Neural cell (in vitro differentiated cells): ENCODE results near the gene PARVB. TPM values are rescaled to one million over a fixed set of nuclear protein-coding genes. Genes with fewer than 3 reads are reported as not detected.
A peak's percentile ranks its signal among the peaks of the same experiment; 100 is the strongest.

Experiments
- H2AFZ ChIP-seq: fragments of 200-600, 300-800 bp; sonication (generic), shearing (Covaris generic); 2 replicates; pipeline ENCODE4 v1.6.0; 2014; ENCODE audit warnings: low read depth, mild to moderate bottlenecking, antibody characterized with exemption, low read length, moderate library complexity
- H3F3A ChIP-seq: fragments of 200-600 bp; shearing (Covaris generic); 2 replicates; pipeline ENCODE4 v1.6.1; 2016; ENCODE audit warnings: mild to moderate bottlenecking, moderate library complexity, mixed read lengths, antibody characterized with exemption, low read length; ENCODE audit not compliant: insufficient read depth, poor library complexity, severe bottlenecking
- H3K27ac ChIP-seq: fragments of 200-600, 300-800 bp; sonication (generic), shearing (Covaris generic); 2 replicates; pipeline ENCODE4 v1.5.1; 2014; ENCODE audit warnings: mild to moderate bottlenecking, low read length, moderate library complexity
- H3K27me3 ChIP-seq: fragments of 300-800, 200-600 bp; sonication (generic), shearing (Covaris generic); 2 replicates; pipeline ENCODE4 v1.6.0; 2014; ENCODE audit warnings: mild to moderate bottlenecking, low read depth, low read length, moderate library complexity; ENCODE audit not compliant: insufficient read depth
- H3K36me3 ChIP-seq: fragments of 300-800, 200-600 bp; sonication (generic), shearing (Covaris generic); 2 replicates; pipeline ENCODE4 v1.5.1; 2014; ENCODE audit warnings: mild to moderate bottlenecking, antibody characterized with exemption, low read length, moderate library complexity; ENCODE audit not compliant: insufficient read depth
- H3K4me2 ChIP-seq: fragments of 300-800, 200-600 bp; sonication (generic), shearing (Covaris generic); 2 replicates; pipeline ENCODE4 v1.6.0; 2014; ENCODE audit warnings: mild to moderate bottlenecking, low read length
- H3K4me3 ChIP-seq: fragments of 300-800, 200-600 bp; sonication (generic), shearing (Covaris generic); 2 replicates; pipeline ENCODE4 v1.5.1; 2014; ENCODE audit warnings: mild to moderate bottlenecking, low read length, moderate library complexity
- H3K79me2 ChIP-seq: fragments of 200-600 bp; shearing (Covaris generic); replicated peaks from 2 replicates; pipeline ENCODE4 v1.6.0; 2014; ENCODE audit warnings: mild to moderate bottlenecking, low read length, moderate library complexity; ENCODE audit not compliant: insufficient read depth
- H3K9ac ChIP-seq: fragments of 300-800, 200-600 bp; sonication (generic), shearing (Covaris generic); 2 replicates; pipeline ENCODE4 v1.6.1; 2016; ENCODE audit warnings: mild to moderate bottlenecking, low read length, mixed read lengths
- H3K9me2 ChIP-seq: fragments of 200-600 bp; shearing (Covaris generic); 2 replicates; pipeline ENCODE4 v1.6.1; 2016; ENCODE audit warnings: mild to moderate bottlenecking, low read length, mixed read lengths; ENCODE audit not compliant: insufficient read depth
- H3K9me3 ChIP-seq: fragments of 200-600, 300-800 bp; sonication (generic), shearing (Covaris generic); 2 replicates; pipeline ENCODE4 v1.6.1; 2016; ENCODE audit warnings: mild to moderate bottlenecking, mixed run types, low read length, moderate library complexity, mixed read lengths
- H4K20me1 ChIP-seq: fragments of 200-600 bp; shearing (Covaris generic); 2 replicates; pipeline ENCODE4 v1.6.1; 2016; ENCODE audit warnings: mild to moderate bottlenecking, mixed run types; ENCODE audit not compliant: insufficient read depth
- CTCF ChIP-seq: fragments of 450-650 bp; IDR thresholded peaks from 2 replicates; pipeline ENCODE4 v1.5.1; 2014; ENCODE audit warnings: antibody characterized with exemption, mild to moderate bottlenecking, moderate library complexity; ENCODE audit not compliant: poor library complexity, severe bottlenecking
- EP300 ChIP-seq: fragments of 450-650 bp; conservative IDR thresholded peaks from 2 replicates; pipeline ENCODE4 v1.6.1; 2014; ENCODE audit warnings: antibody characterized with exemption, mild to moderate bottlenecking, moderate library complexity; ENCODE audit not compliant: poor library complexity, severe bottlenecking
- EZH2 ChIP-seq: fragments of 200-600, 300-800 bp; shearing (Covaris generic), sonication (generic); IDR thresholded peaks from 2 replicates; pipeline ENCODE4 v1.6.1; 2014; ENCODE audit warnings: antibody characterized with exemption, low read length, borderline replicate concordance, mild to moderate bottlenecking; ENCODE audit not compliant: insufficient read depth, poor library complexity, severe bottlenecking
- MXI1 ChIP-seq: fragments of 450-650 bp; conservative IDR thresholded peaks from 2 replicates; pipeline ENCODE4 v1.6.1; 2014; ENCODE audit warnings: antibody characterized with exemption, mild to moderate bottlenecking; ENCODE audit not compliant: poor library complexity, severe bottlenecking
- POLR2AphosphoS5 ChIP-seq: IDR thresholded peaks from 2 replicates; pipeline ENCODE4 v1.6.1; 2012
- RAD21 ChIP-seq: fragments of 450-650 bp; conservative IDR thresholded peaks from 2 replicates; pipeline ENCODE4 v1.6.1; 2014; ENCODE audit warnings: antibody characterized with exemption, mild to moderate bottlenecking, moderate library complexity
- SMC3 ChIP-seq: fragments of 450-650 bp; conservative IDR thresholded peaks from 2 replicates; pipeline ENCODE4 v1.6.1; 2014; ENCODE audit warnings: antibody characterized with exemption, mild to moderate bottlenecking, moderate library complexity; ENCODE audit not compliant: poor library complexity
- TAF1 ChIP-seq: IDR thresholded peaks from 2 replicates; pipeline ENCODE4 v1.6.1; 2012; ENCODE audit warnings: low read depth
- polyA plus RNA-seq: library from polyadenylated mRNA; depleted of rRNA; stranded (reverse); fragments of >200 nt; gene quantifications from 2 replicates; pipeline ENCODE4 v1.2.3, GENCODE V29; 2014
- TF ChIP-seq, protein P1 (sequence below): IDR thresholded peaks from 2 replicates; pipeline ENCODE4 v1.6.1; 2012; ENCODE audit warnings: borderline replicate concordance

The PARVB gene
- polyA plus RNA-seq, 1 donor from 2014 or later = 1.2 TPM

- Histone ChIP-seq H2AFZ (no peak overlapping the region), H3K27me3 (no peaks in the 10 kb centered on the region), H3K9me3 (no peaks in the 10 kb centered on the region), H3F3A (no peaks in the 10 kb centered on the region), H3K9me2 (no peaks in the 10 kb centered on the region), H3K9ac (no peak overlapping the region), H3K4me3 (no peak overlapping the region), H3K27ac (peak overlapping the region; percentile 69), H3K36me3 (no peaks in the 10 kb centered on the region), H3K79me2 (no peaks in the 10 kb centered on the region), H3K4me2 (no peak overlapping the region), H4K20me1 (no peaks in the 10 kb centered on the region)
- TF ChIP-seq, protein P1, sequence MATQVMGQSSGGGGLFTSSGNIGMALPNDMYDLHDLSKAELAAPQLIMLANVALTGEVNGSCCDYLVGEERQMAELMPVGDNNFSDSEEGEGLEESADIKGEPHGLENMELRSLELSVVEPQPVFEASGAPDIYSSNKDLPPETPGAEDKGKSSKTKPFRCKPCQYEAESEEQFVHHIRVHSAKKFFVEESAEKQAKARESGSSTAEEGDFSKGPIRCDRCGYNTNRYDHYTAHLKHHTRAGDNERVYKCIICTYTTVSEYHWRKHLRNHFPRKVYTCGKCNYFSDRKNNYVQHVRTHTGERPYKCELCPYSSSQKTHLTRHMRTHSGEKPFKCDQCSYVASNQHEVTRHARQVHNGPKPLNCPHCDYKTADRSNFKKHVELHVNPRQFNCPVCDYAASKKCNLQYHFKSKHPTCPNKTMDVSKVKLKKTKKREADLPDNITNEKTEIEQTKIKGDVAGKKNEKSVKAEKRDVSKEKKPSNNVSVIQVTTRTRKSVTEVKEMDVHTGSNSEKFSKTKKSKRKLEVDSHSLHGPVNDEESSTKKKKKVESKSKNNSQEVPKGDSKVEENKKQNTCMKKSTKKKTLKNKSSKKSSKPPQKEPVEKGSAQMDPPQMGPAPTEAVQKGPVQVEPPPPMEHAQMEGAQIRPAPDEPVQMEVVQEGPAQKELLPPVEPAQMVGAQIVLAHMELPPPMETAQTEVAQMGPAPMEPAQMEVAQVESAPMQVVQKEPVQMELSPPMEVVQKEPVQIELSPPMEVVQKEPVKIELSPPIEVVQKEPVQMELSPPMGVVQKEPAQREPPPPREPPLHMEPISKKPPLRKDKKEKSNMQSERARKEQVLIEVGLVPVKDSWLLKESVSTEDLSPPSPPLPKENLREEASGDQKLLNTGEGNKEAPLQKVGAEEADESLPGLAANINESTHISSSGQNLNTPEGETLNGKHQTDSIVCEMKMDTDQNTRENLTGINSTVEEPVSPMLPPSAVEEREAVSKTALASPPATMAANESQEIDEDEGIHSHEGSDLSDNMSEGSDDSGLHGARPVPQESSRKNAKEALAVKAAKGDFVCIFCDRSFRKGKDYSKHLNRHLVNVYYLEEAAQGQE = no peak
- TF ChIP-seq EP300 = no peak
- TF ChIP-seq MXI1 = no peak
- no peak for TF ChIP-seq EZH2
- no peak for TF ChIP-seq TAF1
- no peak for TF ChIP-seq SMC3
- no peak for TF ChIP-seq RAD21
Measured at GRCh38 chr22:44030702-44031082, 6.6 kb downstream of the PARVB start.

GRCh38 chr22:44031158-44031952 lies 7.3 kb downstream of the PARVB start:
- Histone ChIP-seq H3K9me2 (no peaks in the 10 kb centered on the region), H3K9me3 (no peaks in the 10 kb centered on the region), H3K9ac (peak overlapping the region; percentile 1), H4K20me1 (no peaks in the 10 kb centered on the region), H3K27me3 (no peaks in the 10 kb centered on the region), H3K27ac (peak overlapping the region; percentile 69), H3K4me3 (no peak overlapping the region), H2AFZ (no peak overlapping the region), H3F3A (no peaks in the 10 kb centered on the region), H3K4me2 (no peak overlapping the region), H3K79me2 (no peaks in the 10 kb centered on the region), H3K36me3 (no peaks in the 10 kb centered on the region)
- TF ChIP-seq SMC3 = no peak
- no peak for TF ChIP-seq TAF1
- peak; percentile 43 for TF ChIP-seq EP300
- peak; percentile 66 for TF ChIP-seq POLR2AphosphoS5
- TF ChIP-seq MXI1 = no peak
- no peak for TF ChIP-seq CTCF
- no peak for TF ChIP-seq EZH2
- TF ChIP-seq, protein P1 = peak; percentile 73
- no peak for TF ChIP-seq RAD21
